RWPE2 (cell line): ENCODE results near the gene NADK.
A peak's percentile ranks its signal among the peaks of the same experiment; 100 is the strongest.

ENCODE experiments used
- ATAC-seq: fragments of 200-7000 bp; cut with Tn5 transposase; 3 replicates; pipeline ENCODE4 v1.9.1; 2021; ENCODE audit warnings: low read depth
- DNase-seq: peaks from one replicate; pipeline ENCODE4 v3.0.0-alpha.2; 2020; ENCODE audit warnings: low spot score
- H3K27ac ChIP-seq: fragments of 450-650 bp; 2 replicates; pipeline ENCODE4 v1.5.1; 2017; ENCODE audit warnings: mild to moderate bottlenecking; ENCODE audit not compliant: poor library complexity, severe bottlenecking
- H3K27me3 ChIP-seq: fragments of 250-450 bp; sonication (Bioruptor Pico); 2 replicates; pipeline ENCODE4 v1.5.1; 2021; ENCODE audit warnings: mild to moderate bottlenecking, moderate library complexity; ENCODE audit not compliant: insufficient read depth, poor library complexity, severe bottlenecking
- H3K36me3 ChIP-seq: fragments of 250-450 bp; sonication (Bioruptor Pico); 2 replicates; pipeline ENCODE4 v1.5.1; 2020; ENCODE audit warnings: low read depth, mild to moderate bottlenecking, moderate library complexity
- H3K4me1 ChIP-seq: fragments of 250-450 bp; sonication (Bioruptor Pico); 2 replicates; pipeline ENCODE4 v1.5.1; 2021; ENCODE audit warnings: mild to moderate bottlenecking, moderate library complexity; ENCODE audit not compliant: insufficient read depth, poor library complexity, severe bottlenecking
- H3K4me3 ChIP-seq: fragments of 250-450 bp; sonication (Bioruptor Pico); 2 replicates; pipeline ENCODE4 v1.5.1; 2021; ENCODE audit warnings: mild to moderate bottlenecking, moderate library complexity; ENCODE audit not compliant: severe bottlenecking
- H3K9me3 ChIP-seq: fragments of 250-450 bp; sonication (Bioruptor Pico); 2 replicates; pipeline ENCODE4 v1.5.1; 2021; ENCODE audit warnings: mild to moderate bottlenecking, moderate library complexity; ENCODE audit not compliant: severe bottlenecking
- TF ChIP-seq, protein P1 (sequence below): fragments of 450-650 bp; IDR thresholded peaks from one replicate; pipeline ENCODE4 v1.5.1; 2017; ENCODE audit warnings: mild to moderate bottlenecking, moderate library complexity; ENCODE audit not compliant: poor library complexity, severe bottlenecking

NADK gene, protein sequence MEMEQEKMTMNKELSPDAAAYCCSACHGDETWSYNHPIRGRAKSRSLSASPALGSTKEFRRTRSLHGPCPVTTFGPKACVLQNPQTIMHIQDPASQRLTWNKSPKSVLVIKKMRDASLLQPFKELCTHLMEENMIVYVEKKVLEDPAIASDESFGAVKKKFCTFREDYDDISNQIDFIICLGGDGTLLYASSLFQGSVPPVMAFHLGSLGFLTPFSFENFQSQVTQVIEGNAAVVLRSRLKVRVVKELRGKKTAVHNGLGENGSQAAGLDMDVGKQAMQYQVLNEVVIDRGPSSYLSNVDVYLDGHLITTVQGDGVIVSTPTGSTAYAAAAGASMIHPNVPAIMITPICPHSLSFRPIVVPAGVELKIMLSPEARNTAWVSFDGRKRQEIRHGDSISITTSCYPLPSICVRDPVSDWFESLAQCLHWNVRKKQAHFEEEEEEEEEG

DNA sequence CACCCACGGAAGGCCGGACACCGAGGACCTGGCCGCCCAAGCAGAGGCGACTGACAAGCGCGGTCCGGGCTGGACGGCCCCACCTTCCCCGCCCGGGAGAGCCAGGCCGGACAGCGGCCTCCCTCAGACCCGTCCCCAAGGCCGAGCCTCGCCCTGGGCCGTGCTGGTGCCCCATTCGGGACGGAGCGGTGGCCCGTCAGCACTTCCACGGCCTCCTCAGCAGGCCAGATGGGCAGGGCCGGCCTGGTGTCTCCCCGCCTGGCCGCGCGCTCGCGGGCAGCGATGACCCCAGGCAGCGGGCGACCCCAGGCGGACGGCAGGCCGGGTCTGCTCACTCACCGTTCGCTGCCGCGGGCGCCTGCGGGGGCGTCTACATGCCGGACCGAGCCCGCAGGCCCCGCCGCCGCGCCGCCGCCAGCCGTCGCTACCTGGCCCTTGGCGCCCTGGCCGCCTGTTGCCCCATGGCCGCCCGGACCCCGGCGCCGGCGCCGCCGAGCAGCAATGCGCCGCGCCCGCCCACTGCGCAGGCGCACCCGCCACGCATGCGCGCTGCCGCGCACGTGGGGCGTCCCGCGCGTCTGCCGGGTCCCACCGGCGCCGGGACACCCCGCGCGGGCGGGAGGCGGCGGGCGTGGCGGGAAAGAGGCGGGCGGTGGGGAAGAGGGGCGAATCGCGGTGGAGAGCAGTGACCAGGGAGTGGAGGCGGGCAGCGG, at the start of gene NADK:
TSS of gene NADK (minus strand) at position 521 of the 713 bp plus-strand sequence. CDS start 13,064 bp downstream, outside the sequence.
- DNase-seq = no peak
- H3K4me1 ChIP-seq = peaks cover 19% of the 10 kb centered on the region

DNA sequence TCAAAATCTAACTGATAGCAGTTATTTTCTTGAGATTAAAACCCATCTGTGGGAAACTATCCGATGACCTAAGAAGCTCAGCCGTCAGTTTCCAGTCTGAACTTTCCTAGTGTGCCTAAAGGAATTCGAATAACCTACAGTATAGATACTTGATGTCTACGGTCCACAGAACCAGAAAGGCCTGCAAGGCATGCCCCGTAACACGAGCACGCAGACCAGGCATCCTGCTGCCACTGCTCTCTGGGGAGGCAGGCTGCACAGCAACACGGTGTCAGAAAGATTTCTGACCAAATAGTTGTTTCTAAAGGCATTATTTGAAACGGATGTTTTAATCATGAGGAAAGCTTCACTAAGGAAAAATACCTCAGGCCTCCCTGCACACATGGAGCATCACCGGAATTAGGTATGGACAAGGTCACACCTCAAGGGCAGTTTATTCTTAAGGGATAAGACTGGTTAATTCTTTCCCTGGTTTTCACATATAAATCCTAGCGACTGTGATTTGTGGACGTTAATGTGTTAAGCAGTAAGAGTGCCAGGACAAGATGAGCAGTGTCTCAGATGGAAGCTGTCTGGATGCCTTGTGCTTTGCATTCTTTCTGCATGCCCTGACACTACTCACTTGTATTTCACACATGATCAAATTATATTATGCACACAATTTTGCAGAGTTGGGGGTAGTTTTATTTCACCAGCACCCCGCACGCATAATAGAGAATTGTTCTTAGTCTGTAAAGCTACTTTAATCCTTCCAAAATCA, 49.0 kb upstream of the NADK start:
- no peaks in the 10 kb centered on the region for H3K27me3 ChIP-seq
- H3K4me3 ChIP-seq = no peak overlapping the region
- H3K27ac ChIP-seq = no peak overlapping the region
- no peaks in the 10 kb centered on the region for H3K9me3 ChIP-seq
- peaks cover 3% of the 10 kb centered on the region for H3K4me1 ChIP-seq
- ATAC-seq = no peak
- peaks cover 74% of the 10 kb centered on the region for H3K36me3 ChIP-seq
- TF ChIP-seq, protein P1, sequence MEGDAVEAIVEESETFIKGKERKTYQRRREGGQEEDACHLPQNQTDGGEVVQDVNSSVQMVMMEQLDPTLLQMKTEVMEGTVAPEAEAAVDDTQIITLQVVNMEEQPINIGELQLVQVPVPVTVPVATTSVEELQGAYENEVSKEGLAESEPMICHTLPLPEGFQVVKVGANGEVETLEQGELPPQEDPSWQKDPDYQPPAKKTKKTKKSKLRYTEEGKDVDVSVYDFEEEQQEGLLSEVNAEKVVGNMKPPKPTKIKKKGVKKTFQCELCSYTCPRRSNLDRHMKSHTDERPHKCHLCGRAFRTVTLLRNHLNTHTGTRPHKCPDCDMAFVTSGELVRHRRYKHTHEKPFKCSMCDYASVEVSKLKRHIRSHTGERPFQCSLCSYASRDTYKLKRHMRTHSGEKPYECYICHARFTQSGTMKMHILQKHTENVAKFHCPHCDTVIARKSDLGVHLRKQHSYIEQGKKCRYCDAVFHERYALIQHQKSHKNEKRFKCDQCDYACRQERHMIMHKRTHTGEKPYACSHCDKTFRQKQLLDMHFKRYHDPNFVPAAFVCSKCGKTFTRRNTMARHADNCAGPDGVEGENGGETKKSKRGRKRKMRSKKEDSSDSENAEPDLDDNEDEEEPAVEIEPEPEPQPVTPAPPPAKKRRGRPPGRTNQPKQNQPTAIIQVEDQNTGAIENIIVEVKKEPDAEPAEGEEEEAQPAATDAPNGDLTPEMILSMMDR = no peak
- DNase-seq = no peak

More for the DNA sequence above, at the start of gene NADK:
- Histone ChIP-seq H3K4me3 (peak within 1 kb of the TSS; percentile 96), H3K27ac (peak within 1 kb of the TSS; percentile 73), H3K9me3 (no peaks in the 10 kb centered on the region), H3K27me3 (no peaks in the 10 kb centered on the region), H3K36me3 (peaks cover 11% of the 10 kb centered on the region; the same call in 1 of the 2 replicates)
- ATAC-seq = peak; percentile 11; the same call in 2 of the 3 replicates
- TF ChIP-seq, protein P1 = no peak

DNA sequence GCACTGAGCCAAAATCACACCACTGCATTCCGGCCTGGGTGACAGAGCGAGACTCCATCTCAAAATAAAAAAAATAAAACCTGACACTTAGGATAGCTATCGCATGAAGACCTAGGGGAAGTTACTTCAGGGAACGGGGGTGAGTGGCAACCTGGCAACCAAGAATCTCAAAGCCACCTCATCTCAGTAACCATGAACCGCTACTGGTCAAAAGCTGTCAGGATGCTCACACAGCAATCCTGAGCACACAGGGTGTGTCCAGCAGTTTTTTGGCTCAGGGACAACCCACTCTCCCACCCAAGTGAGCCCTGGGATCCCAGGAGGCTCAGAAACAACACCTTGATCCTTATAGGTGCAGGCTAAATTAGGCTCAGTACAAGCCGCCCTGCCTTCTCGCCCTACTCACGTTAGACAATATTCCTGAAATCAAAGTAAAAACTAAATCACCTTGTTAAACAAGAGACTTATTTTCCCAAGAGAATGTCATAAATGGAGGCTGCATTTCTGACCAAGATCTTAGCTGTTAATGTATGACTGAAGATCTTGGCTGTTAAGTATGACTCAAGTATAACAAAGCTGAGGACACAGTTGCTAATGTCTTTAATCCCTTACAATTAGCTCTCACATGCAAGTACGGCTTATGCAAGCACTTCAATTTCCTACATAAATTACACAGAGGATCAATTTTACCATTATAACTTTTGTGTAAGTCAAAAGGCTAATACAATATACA, 48.3 kb upstream of the NADK start:
- no peak for DNase-seq
- ATAC-seq = 0 out of 3 replicates have a peak, but pooled peaks have one; percentile 21
- H3K4me1 ChIP-seq = peaks cover 3% of the 10 kb centered on the region
- no peaks in the 10 kb centered on the region for H3K27me3 ChIP-seq
- TF ChIP-seq, protein P1 = no peak
- H3K36me3 ChIP-seq = peaks cover 75% of the 10 kb centered on the region
- no peak overlapping the region for H3K27ac ChIP-seq
- no peaks in the 10 kb centered on the region for H3K9me3 ChIP-seq
- no peak overlapping the region for H3K4me3 ChIP-seq

DNA sequence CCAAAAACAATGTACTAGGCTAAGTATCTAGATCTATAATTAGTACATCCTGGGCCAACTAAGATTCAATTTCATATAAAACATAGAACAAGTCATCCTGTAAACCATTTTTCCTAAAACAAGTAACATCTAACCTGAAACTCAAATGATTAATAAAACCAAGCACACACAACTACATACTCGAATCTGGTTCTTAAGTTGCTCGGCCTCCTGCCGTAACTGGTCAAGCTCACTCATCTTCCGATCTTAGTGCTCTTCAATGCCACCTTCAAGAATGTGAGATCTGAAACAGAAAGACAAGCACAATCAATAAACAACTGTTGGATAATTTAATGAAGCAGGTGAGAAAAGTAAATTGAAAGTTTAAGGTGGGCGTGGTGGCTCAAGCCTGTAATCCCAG, 46.9 kb upstream of the NADK start:
- no peak for ATAC-seq
- no peaks in the 10 kb centered on the region for H3K27me3 ChIP-seq
- no peak overlapping the region for H3K4me3 ChIP-seq
- no peak overlapping the region for H3K27ac ChIP-seq
- H3K36me3 ChIP-seq = peaks cover 79% of the 10 kb centered on the region
- TF ChIP-seq, protein P1 = no peak
- no peaks in the 10 kb centered on the region for H3K9me3 ChIP-seq
- H3K4me1 ChIP-seq = peaks cover 3% of the 10 kb centered on the region
- no peak for DNase-seq
